Astrocyte of the hippocampus (primary cell): ENCODE data around the gene TGFA.

Source experiments
- DNase-seq: peaks from one replicate; pipeline ENCODE4 v3.0.0; 2011; ENCODE audit warnings: low read depth, low spot score

Gene TGFA

GRCh38 chr2:70420143-70420542, 133.5 kb downstream of the TGFA start:
- no peak for DNase-seq

- DNase-seq = no peak
These were observed 135.1 kb downstream of the TGFA start for GRCh38 chr2:70418514-70418913.

GRCh38 chr2:70417011-70417410, 136.6 kb downstream of the TGFA start:
- no peak for DNase-seq

GRCh38 chr2:70412294-70413070, 141.1 kb downstream of the TGFA start:
- peak; percentile 33 for DNase-seq

DNA sequence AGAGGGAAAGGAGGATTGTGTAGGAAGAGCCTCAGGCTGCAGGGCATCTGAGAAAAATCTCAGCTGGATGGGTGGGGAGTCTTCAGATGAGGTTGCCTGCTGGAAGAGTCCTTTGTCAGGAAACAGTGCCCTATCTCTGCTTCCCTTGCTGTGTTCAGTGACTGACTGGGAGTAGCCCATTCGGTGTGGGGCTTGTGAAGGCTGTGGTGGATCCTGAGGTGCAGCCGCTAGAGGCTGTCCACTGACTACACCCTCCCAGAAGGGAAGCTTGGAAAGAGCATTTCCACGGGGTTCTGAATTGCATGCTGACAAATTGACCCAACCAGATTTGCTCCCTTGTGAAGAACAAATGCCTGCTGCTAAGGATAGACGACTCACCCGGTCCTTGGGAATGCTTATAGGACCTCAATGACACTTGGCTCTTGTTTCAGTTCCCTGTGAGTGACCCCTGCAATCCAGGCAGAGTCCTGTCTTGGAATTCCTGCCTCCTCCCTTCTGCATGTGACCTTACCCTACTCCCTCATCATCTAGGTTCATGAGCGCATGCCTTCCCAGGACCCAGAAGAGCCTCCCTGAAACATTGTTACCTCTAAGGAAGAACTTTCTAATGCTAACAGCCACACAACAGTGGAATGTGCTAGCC, 142.0 kb downstream of the TGFA start:
- no peak for DNase-seq

- no peak for DNase-seq
These were observed 150.2 kb downstream of the TGFA start for GRCh38 chr2:70403267-70404053.

DNA sequence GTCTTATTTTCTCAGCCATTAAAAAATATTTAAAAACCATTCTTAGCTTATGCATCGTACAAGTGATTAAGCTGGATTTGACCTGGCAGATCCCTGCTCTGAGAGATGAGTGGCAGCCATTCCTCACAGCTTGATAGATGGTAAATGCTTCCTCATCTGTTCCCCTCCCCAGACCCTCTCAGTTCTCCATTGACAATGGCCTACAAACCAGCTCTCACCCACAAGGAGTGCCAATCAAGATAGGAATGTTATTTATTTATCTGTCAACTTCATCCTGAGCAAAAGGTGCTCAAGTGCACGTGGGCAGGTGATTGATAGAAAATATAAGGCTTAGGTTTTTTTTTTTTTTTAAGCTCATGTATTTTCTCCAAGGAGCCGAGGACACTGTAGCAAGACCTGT, 153.1 kb downstream of the TGFA start:
- no peak for DNase-seq

DNA sequence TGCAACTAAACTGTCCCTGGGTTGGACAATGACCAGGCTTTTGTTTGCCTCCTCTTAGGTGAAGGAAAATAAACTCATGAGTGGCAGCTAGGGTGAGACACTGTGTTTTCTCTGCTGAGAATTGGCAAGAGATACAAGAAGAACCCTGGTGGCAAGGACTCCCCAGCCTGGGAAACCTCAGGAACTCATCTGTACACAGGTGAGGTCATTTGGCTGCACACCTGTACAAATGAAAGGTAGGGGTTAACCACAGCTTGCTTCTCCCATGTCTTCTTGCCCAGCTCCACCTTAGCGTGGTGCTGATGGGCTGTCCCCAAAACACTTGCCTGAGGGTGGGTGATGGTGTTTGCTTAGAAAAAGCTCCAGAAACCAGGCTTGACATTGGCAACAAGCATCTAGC, 154.6 kb downstream of the TGFA start:
- no peak for DNase-seq
